GM23248 (cell line): ENCODE measurements around the gene SSR3. TPM values are rescaled to one million over a fixed set of nuclear protein-coding genes. Genes with fewer than 3 reads are reported as not detected.

Experiments
- DNase-seq: peaks from one replicate; pipeline ENCODE4 v3.0.0-alpha.2; 2015
- H2AFZ ChIP-seq: fragments of 200-600 bp; sonication (generic); 2 replicates; pipeline ENCODE4 v1.6.1; 2016; ENCODE audit warnings: antibody characterized with exemption
- H3F3A ChIP-seq: fragments of 200-600 bp; sonication (generic); 2 replicates; pipeline ENCODE4 v1.6.1; 2016; ENCODE audit warnings: mild to moderate bottlenecking, antibody characterized with exemption, mixed run types; ENCODE audit not compliant: insufficient read depth
- H3K27ac ChIP-seq: fragments of 200-600 bp; sonication (generic); 2 replicates; pipeline ENCODE4 v1.5.1; 2016; ENCODE audit warnings: mild to moderate bottlenecking
- H3K27me3 ChIP-seq: fragments of 200-600 bp; sonication (generic); replicated peaks from 2 replicates; pipeline ENCODE4 v1.6.1; 2016; ENCODE audit warnings: mild to moderate bottlenecking; ENCODE audit not compliant: insufficient read depth
- H3K36me3 ChIP-seq: fragments of 200-600 bp; sonication (generic); 2 replicates; pipeline ENCODE4 v1.6.1; 2016; ENCODE audit warnings: low read depth, mild to moderate bottlenecking
- H3K4me1 ChIP-seq: fragments of 200-600 bp; sonication (generic); 2 replicates; pipeline ENCODE4 v1.6.1; 2016; ENCODE audit warnings: mild to moderate bottlenecking; ENCODE audit not compliant: insufficient read depth
- H3K4me2 ChIP-seq: fragments of 200-600 bp; sonication (generic); one replicate; pipeline ENCODE4 v1.6.1; 2016; ENCODE audit warnings: mild to moderate bottlenecking; ENCODE audit not compliant: unreplicated experiment
- H3K4me3 ChIP-seq: fragments of 200-600 bp; sonication (generic); 2 replicates; pipeline ENCODE4 v1.5.1; 2016; ENCODE audit warnings: mild to moderate bottlenecking
- H3K79me2 ChIP-seq: fragments of 200-600 bp; sonication (generic); 2 replicates; pipeline ENCODE4 v1.6.1; 2016; ENCODE audit warnings: mild to moderate bottlenecking; ENCODE audit not compliant: insufficient read depth
- H3K9ac ChIP-seq: fragments of 200-600 bp; sonication (generic); 2 replicates; pipeline ENCODE4 v1.6.1; 2016; ENCODE audit warnings: mild to moderate bottlenecking
- H3K9me2 ChIP-seq: fragments of 200-600 bp; sonication (generic); 2 replicates; pipeline ENCODE4 v1.6.1; 2016; ENCODE audit warnings: mixed run types, mild to moderate bottlenecking, moderate library complexity; ENCODE audit not compliant: insufficient read depth
- H3K9me3 ChIP-seq: fragments of 200-600 bp; sonication (generic); one replicate; pipeline ENCODE4 v1.6.1; 2017; ENCODE audit warnings: low read depth
- H4K20me1 ChIP-seq: fragments of 200-600 bp; sonication (generic); 2 replicates; pipeline ENCODE4 v1.6.0; 2016; ENCODE audit not compliant: insufficient read depth
- EZH2 ChIP-seq: fragments of 200-600 bp; sonication (generic); IDR thresholded peaks from 2 replicates; pipeline ENCODE4 v1.6.1; 2018; ENCODE audit warnings: antibody characterized with exemption, mild to moderate bottlenecking; ENCODE audit not compliant: insufficient read depth, poor library complexity, severe bottlenecking
- EZH2phosphoT487 ChIP-seq: fragments of 200-600 bp; sonication (generic); IDR thresholded peaks from 2 replicates; pipeline ENCODE4 v1.6.1; 2018; ENCODE audit warnings: antibody characterized with exemption, moderate library complexity, mild to moderate bottlenecking, low read depth; ENCODE audit not compliant: insufficient read depth
- WGBS, 2 experiments: methylation state at CpG; one replicate each; pipeline ENCODE4 v1.1.6; 2015 to 2017; ENCODE audit warnings: low lambda C conversion rate in 2 of 2, low coverage in 1 of 2; ENCODE audit errors: missing lambda C conversion rate in 2 of 2; 5-methylcytosine and 5-hydroxymethylcytosine counted together
- in situ Hi-C: fragments of 300-500 bp; cut with MboI; formaldehyde crosslinking; loops from 2 replicates; pipeline ENCODE4 v1.15.0; 2020
- polyA plus RNA-seq: library from polyadenylated mRNA; unstranded; fragments of >200 nt; fragmentation: Nextera tagmentation; extraction: Ambion mirVana; gene quantifications from 2 replicates; pipeline ENCODE4 v1.2.1, GENCODE V29; 2016
- total RNA-seq: library from RNA; depleted of rRNA; stranded (reverse); fragments of >200 nt; shearing (Covaris generic); gene quantifications from 2 replicates; pipeline ENCODE4 v1.2.3, GENCODE V29; 2014

SSR3 gene
- total and polyA plus RNA-seq, 2 experiments from 2014 or later = 409 to 566 TPM

- H3K27ac ChIP-seq = peak overlapping the region; percentile 29
- H3K79me2 ChIP-seq = peaks cover 58% of the 10 kb centered on the region
- 39 to 40% methylated on average over 5 of the region's 5 CpGs for WGBS, 2 experiments
These were observed 12.5 kb downstream of the SSR3 start for GRCh38 chr3:156542101-156543042.

GRCh38 chr3:156539802-156540201, 15.1 kb downstream of the SSR3 start:
- Histone ChIP-seq H4K20me1 (0 out of 2 replicates have a peak, but pooled peaks cover 3% of the 10 kb centered on the region), H3K4me2 (no peak overlapping the region), H3K79me2 (peaks cover 33% of the 10 kb centered on the region), H3K27ac (no peak overlapping the region), H3K27me3 (no peaks in the 10 kb centered on the region), H3F3A (peaks cover 87% of the 10 kb centered on the region), H3K36me3 (peaks cover 60% of the 10 kb centered on the region), H3K9me3 (no peaks in the 10 kb centered on the region), H3K4me3 (no peak overlapping the region), H3K4me1 (peaks cover 38% of the 10 kb centered on the region), H3K9ac (no peak overlapping the region), H2AFZ (no peak overlapping the region), H3K9me2 (no peaks in the 10 kb centered on the region)
- DNase-seq = no peak
- TF ChIP-seq EZH2phosphoT487 (no peak), EZH2 (no peak)
- in situ Hi-C loops = loop anchor here (10.0 to 25.0 kb wide), 2 partner anchors 547 to 595 kb away; no protein-coding TSS in a partner anchor
- 97 to 100% methylated on average over 1 of the region's 1 CpG for WGBS, 2 experiments

More at GRCh38 chr3:156542101-156543042, 12.5 kb downstream of the SSR3 start:
- H3F3A ChIP-seq = peaks cover 91% of the 10 kb centered on the region
- no peak for TF ChIP-seq EZH2
- no peak for TF ChIP-seq EZH2phosphoT487
- no peak for DNase-seq
- no peak overlapping the region for H3K9ac ChIP-seq
- in situ Hi-C loops = loop anchor here (10.0 to 25.0 kb wide), 2 partner anchors 545 to 592 kb away; no protein-coding TSS in a partner anchor
- H3K4me2 ChIP-seq = no peak overlapping the region
- 0 out of 2 replicates have a peak, but pooled peaks cover 3% of the 10 kb centered on the region for H4K20me1 ChIP-seq
- H3K36me3 ChIP-seq = peaks cover 86% of the 10 kb centered on the region
- no peaks in the 10 kb centered on the region for H3K9me3 ChIP-seq
- no peak overlapping the region for H3K4me3 ChIP-seq
- H3K9me2 ChIP-seq = no peaks in the 10 kb centered on the region
- H3K4me1 ChIP-seq = peaks cover 30% of the 10 kb centered on the region
- H3K27me3 ChIP-seq = no peaks in the 10 kb centered on the region
- no peak overlapping the region for H2AFZ ChIP-seq

GRCh38 chr3:156539051-156539450, 15.9 kb downstream of the SSR3 start:
- no peaks in the 10 kb centered on the region for H3K27me3 ChIP-seq
- TF ChIP-seq EZH2 (no peak), EZH2phosphoT487 (no peak)
- H3K9me3 ChIP-seq = no peaks in the 10 kb centered on the region
- peaks cover 86% of the 10 kb centered on the region for H3F3A ChIP-seq
- WGBS, 2 experiments = 62 to 84% methylated on average over 2 of the region's 2 CpGs
- H3K9ac ChIP-seq = no peak overlapping the region
- H3K79me2 ChIP-seq = peaks cover 25% of the 10 kb centered on the region
- no peak overlapping the region for H2AFZ ChIP-seq
- H3K36me3 ChIP-seq = peaks cover 54% of the 10 kb centered on the region
- no peak for DNase-seq
- H4K20me1 ChIP-seq = 0 out of 2 replicates have a peak, but pooled peaks cover 3% of the 10 kb centered on the region
- in situ Hi-C loops = loop anchor here (25.0 kb wide), 1 partner anchor 548 kb away; no protein-coding TSS in a partner anchor
- H3K9me2 ChIP-seq = no peaks in the 10 kb centered on the region
- H3K4me1 ChIP-seq = peaks cover 32% of the 10 kb centered on the region
- H3K4me3 ChIP-seq = no peak overlapping the region
- no peak overlapping the region for H3K4me2 ChIP-seq
- H3K27ac ChIP-seq = no peak overlapping the region

GRCh38 chr3:156536524-156537316, 18.2 kb downstream of the SSR3 start:
- Histone ChIP-seq H3K4me1 (peaks cover 19% of the 10 kb centered on the region), H3K9ac (peak overlapping the region; percentile 57; the same call in 1 of the 2 replicates), H3K4me2 (no peak overlapping the region), H3K27me3 (no peaks in the 10 kb centered on the region), H3F3A (peaks cover 70% of the 10 kb centered on the region), H3K27ac (peak overlapping the region; percentile 73), H3K79me2 (peaks cover 4% of the 10 kb centered on the region; the same call in 1 of the 2 replicates), H2AFZ (no peak overlapping the region), H3K4me3 (no peak overlapping the region), H4K20me1 (0 out of 2 replicates have a peak, but pooled peaks cover 3% of the 10 kb centered on the region), H3K36me3 (peaks cover 31% of the 10 kb centered on the region), H3K9me3 (no peaks in the 10 kb centered on the region), H3K9me2 (no peaks in the 10 kb centered on the region)
- no peak for DNase-seq
- in situ Hi-C loops = loop anchor here (25.0 kb wide), 1 partner anchor 551 kb away; no protein-coding TSS in a partner anchor
- 82 to 83% methylated on average over 6 of the region's 6 CpGs for whole genome bisulfite sequencing, 2 experiments
- TF ChIP-seq EZH2 = no peak
- TF ChIP-seq EZH2phosphoT487 = no peak
